GM23248 (cell line): ENCODE data around the gene OR4F6.

Experiments used
- EZH2 ChIP-seq: fragments of 200-600 bp; sonication (generic); IDR thresholded peaks from 2 replicates; pipeline ENCODE4 v1.6.1; 2018; ENCODE audit warnings: antibody characterized with exemption, mild to moderate bottlenecking; ENCODE audit not compliant: insufficient read depth, poor library complexity, severe bottlenecking
- EZH2phosphoT487 ChIP-seq: fragments of 200-600 bp; sonication (generic); IDR thresholded peaks from 2 replicates; pipeline ENCODE4 v1.6.1; 2018; ENCODE audit warnings: antibody characterized with exemption, moderate library complexity, mild to moderate bottlenecking, low read depth; ENCODE audit not compliant: insufficient read depth

GRCh38 chr15:101765772-101766456 lies 37.4 kb upstream of the OR4F6 start:
- TF ChIP-seq EZH2, result no peak
- no peak for TF ChIP-seq EZH2phosphoT487
